SK-N-SH (cell line): Measurements from ENCODE around the gene PRKN. TPM values are rescaled to one million over a fixed set of nuclear protein-coding genes. Genes with fewer than 3 reads are reported as not detected.

Experiments
- CTCF ChIA-PET: fragments of 300-600, 350-600 bp; formaldehyde crosslinking; extraction: SDS; loops from one replicate; lab custom pipeline; 2021; lab: Yijun Ruan, JAX
- POLR2A ChIA-PET: fragments of 350-600 bp; sonication (Branson Sonifier 250); formaldehyde crosslinking; extraction: SDS; loops from one replicate; lab custom pipeline; 2020; ENCODE audit warnings: antibody characterized with exemption, inconsistent platforms; lab: Yijun Ruan, JAX
- DNase-seq: peaks from one replicate; pipeline ENCODE4 v3.0.0; 2012
- H2AFZ ChIP-seq: fragments of 200-600 bp; sonication (generic); 2 replicates; pipeline ENCODE4 v1.8.1; 2016; ENCODE audit warnings: antibody characterized with exemption, mild to moderate bottlenecking, low read depth
- H3F3A ChIP-seq: fragments of 200-600 bp; sonication (generic); replicated peaks from 2 replicates; pipeline ENCODE3; 2016; ENCODE audit warnings: antibody characterized with exemption, mild to moderate bottlenecking; ENCODE audit not compliant: insufficient read depth
- H3K27ac ChIP-seq, 2 experiments: fragments of 200-500 bp in 1 of 2; fragments of 200-600 bp in 1 of 2; sonication (Bioruptor generic) in 1 of 2; sonication (generic), shearing (Covaris generic) in 1 of 2; 2 replicates each; pipeline versions ENCODE4 v1.5.1 to v1.6.1; 2014 to 2016; ENCODE audit warnings: low read depth in 2 of 2, inconsistent platforms in 1 of 2, low read length in 1 of 2, mild to moderate bottlenecking in 1 of 2, mixed read lengths in 1 of 2
- H3K27me3 ChIP-seq: fragments of 200-600 bp; sonication (generic), shearing (Covaris generic); 2 replicates; pipeline ENCODE4 v1.6.1; 2016; ENCODE audit warnings: mixed run types; ENCODE audit not compliant: insufficient read depth
- H3K36me3 ChIP-seq, 2 experiments: fragments of 200-500 bp in 1 of 2; fragments of 200-600 bp in 1 of 2; sonication (Bioruptor generic) in 1 of 2; sonication (generic) in 1 of 2; replicated peaks in 1 of 2; 2 replicates each; pipeline versions ENCODE3 to v1.5.1; 2014 to 2016; ENCODE audit warnings: low read length in 1 of 2, mild to moderate bottlenecking in 1 of 2; ENCODE audit not compliant: insufficient read depth in 2 of 2, control insufficient read depth in 1 of 2
- H3K4me1 ChIP-seq, 2 experiments: fragments of 200-500 bp in 1 of 2; fragments of 200-600 bp in 1 of 2; sonication (Bioruptor generic) in 1 of 2; sonication (generic), shearing (Covaris generic) in 1 of 2; 2 replicates each; pipeline versions ENCODE4 v1.5.1 to v1.6.1; 2014 to 2016; ENCODE audit warnings: low read depth in 1 of 2, low read length in 1 of 2, mixed run types in 1 of 2; ENCODE audit not compliant: insufficient read depth in 2 of 2, control insufficient read depth in 1 of 2
- H3K4me2 ChIP-seq: fragments of 200-600 bp; sonication (generic), shearing (Covaris generic); 2 replicates; pipeline ENCODE4 v1.6.1; 2017; ENCODE audit warnings: mixed run types
- H3K4me3 ChIP-seq, 2 experiments: fragments of 200-500 bp in 1 of 2; fragments of 200-600 bp in 1 of 2; sonication (Bioruptor generic) in 1 of 2; sonication (generic), shearing (Covaris generic) in 1 of 2; 2 replicates each; pipeline versions ENCODE4 v1.5.1 to v1.8.1; 2014 to 2016; ENCODE audit warnings: low read depth in 2 of 2, inconsistent platforms in 1 of 2, low read length in 1 of 2, mild to moderate bottlenecking in 1 of 2, mixed read lengths in 1 of 2, moderate library complexity in 1 of 2
- H3K79me2 ChIP-seq: fragments of 200-600 bp; sonication (generic); 2 replicates; pipeline ENCODE4 v1.8.1; 2017; ENCODE audit warnings: mild to moderate bottlenecking; ENCODE audit not compliant: insufficient read depth
- H3K9ac ChIP-seq: fragments of 200-600 bp; sonication (generic); 2 replicates; pipeline ENCODE4 v1.6.1; 2017; ENCODE audit warnings: mixed run types
- H3K9me2 ChIP-seq: fragments of 200-600 bp; sonication (generic); 2 replicates; pipeline ENCODE4 v1.6.1; 2017; ENCODE audit warnings: mixed run types
- H3K9me3 ChIP-seq: fragments of 200-600 bp; sonication (generic); 2 replicates; pipeline ENCODE4 v1.6.1; 2017; ENCODE audit warnings: mixed run types, mild to moderate bottlenecking, moderate library complexity
- H4K20me1 ChIP-seq: fragments of 200-600 bp; sonication (generic); 2 replicates; pipeline ENCODE4 v1.6.1; 2017; ENCODE audit warnings: mild to moderate bottlenecking, mixed run types; ENCODE audit not compliant: insufficient read depth
- CHD2 ChIP-seq: fragments of 150-350 bp; IDR thresholded peaks from 2 replicates; pipeline ENCODE4 v1.6.1; 2018; ENCODE audit warnings: low read length; ENCODE audit not compliant: partially characterized antibody
- ELF1 ChIP-seq: IDR thresholded peaks from 2 replicates; pipeline ENCODE4 v1.4.0; 2012
- EZH2phosphoT487 ChIP-seq: fragments of 200-600 bp; sonication (generic); IDR thresholded peaks from 2 replicates; pipeline ENCODE4 v1.6.1; 2017; ENCODE audit warnings: low read depth, mixed run types, mild to moderate bottlenecking, antibody characterized with exemption, moderate library complexity, borderline replicate concordance
- FOXM1 ChIP-seq: IDR thresholded peaks from 2 replicates; pipeline ENCODE4 v1.4.0; 2012; ENCODE audit warnings: low read depth, mild to moderate bottlenecking
- GABPA ChIP-seq: IDR thresholded peaks from 2 replicates; pipeline ENCODE4 v1.4.0; 2012; ENCODE audit warnings: low read depth, mild to moderate bottlenecking
- GATA2 ChIP-seq: sonication (generic); formaldehyde crosslinking; IDR thresholded peaks from 2 replicates; pipeline ENCODE4 v1.5.0; 2020; ENCODE audit warnings: mild to moderate bottlenecking, missing genetic modification reagents
- POLR2AphosphoS5 ChIP-seq: IDR thresholded peaks from 2 replicates; pipeline ENCODE4 v1.6.1; 2012; ENCODE audit warnings: low read depth, low read length
- RAD21 ChIP-seq: IDR thresholded peaks from 2 replicates; pipeline ENCODE4 v1.6.1; 2012; ENCODE audit warnings: mild to moderate bottlenecking, low read length
- REST ChIP-seq: IDR thresholded peaks from 2 replicates; pipeline ENCODE4 v1.6.1; 2012; ENCODE audit warnings: mild to moderate bottlenecking, low read depth, low read length, moderate library complexity
- SIN3A ChIP-seq: IDR thresholded peaks from 2 replicates; pipeline ENCODE4 v1.6.1; 2012; ENCODE audit warnings: low read depth, mild to moderate bottlenecking, low read length, moderate library complexity, borderline replicate concordance
- USF2 ChIP-seq: fragments of 150-350 bp; IDR thresholded peaks from 2 replicates; pipeline ENCODE4 v1.6.1; 2017; ENCODE audit warnings: antibody characterized with exemption, low read length, low read depth, borderline replicate concordance
- ZBTB33 ChIP-seq: IDR thresholded peaks from 2 replicates; pipeline ENCODE4 v1.4.0; 2012; ENCODE audit warnings: low read depth, borderline replicate concordance
- WGBS: methylation state at CpG from one replicate; pipeline ENCODE4 v1.1.6; 2017; ENCODE audit warnings: low lambda C conversion rate; 5-methylcytosine and 5-hydroxymethylcytosine counted together
- polyA plus RNA-seq, 3 experiments: library from polyadenylated mRNA; depleted of rRNA; stranded (reverse); fragments of >200 nt; gene quantifications; 2 replicates each; pipeline ENCODE4 v1.2.3, GENCODE V29; 2012
- TF ChIP-seq, protein P1 (sequence below): IDR thresholded peaks from 2 replicates; pipeline ENCODE4; 2012

Gene PRKN
- polyA plus RNA-seq, 1 of the 3 experiments (the other 2 are of a cell fraction), result 0.76 TPM

- no peak overlapping the region for H3K4me3 ChIP-seq
- no peak overlapping the region for H3K27ac ChIP-seq
- H3F3A ChIP-seq, result no peaks in the 10 kb centered on the region
- no peaks in the 10 kb centered on the region for H3K79me2 ChIP-seq
- H3K9me2 ChIP-seq, result no peaks in the 10 kb centered on the region
- WGBS, result 13% methylated on average over 1 of the region's 1 CpG
- no peak for DNase-seq
- no peak overlapping the region for H2AFZ ChIP-seq
- H4K20me1 ChIP-seq, result no peaks in the 10 kb centered on the region
- no peaks in the 10 kb centered on the region for H3K27me3 ChIP-seq
- ChIA-PET CTCF (interaction anchor here (1.0 kb wide), 1 partner anchor 22 kb away, joined by 3 read pairs; no protein-coding TSS in a partner anchor), POLR2A (no interaction called here)
- H3K9ac ChIP-seq, result no peak overlapping the region
- no peaks in the 10 kb centered on the region for H3K36me3 ChIP-seq
- H3K9me3 ChIP-seq, result no peaks in the 10 kb centered on the region
- TF ChIP-seq GATA2 (CRISPR knock-in tag) (no peak), FOXM1 (no peak), USF2 (no peak), ELF1 (no peak), SIN3A (no peak), GABPA (no peak)
- H3K4me1 ChIP-seq, result no peaks in the 10 kb centered on the region
- no peak overlapping the region for H3K4me2 ChIP-seq
These were observed 264.0 kb downstream of the PRKN start for GRCh38 chr6:162463576-162463975.

DNA sequence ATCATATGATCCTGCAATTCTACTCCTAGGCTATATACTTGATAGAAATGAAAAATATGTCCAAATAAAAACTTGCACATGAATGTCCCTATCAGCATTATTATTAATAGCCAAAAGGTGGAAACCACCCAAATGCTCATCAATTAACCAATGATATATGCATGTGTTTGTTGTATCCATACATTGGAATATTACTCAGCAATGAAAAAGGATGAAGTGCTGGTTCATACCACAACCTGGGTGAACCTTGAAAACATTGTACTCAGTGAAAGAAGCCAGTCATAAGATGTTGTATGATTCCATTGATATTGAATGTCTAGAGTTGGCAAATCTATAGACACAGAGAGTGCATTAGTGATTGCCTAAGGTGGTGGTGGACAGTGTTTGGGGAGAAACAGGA, 267.6 kb downstream of the PRKN start:
- Histone ChIP-seq H3K27me3 (no peaks in the 10 kb centered on the region), H3K9me2 (no peaks in the 10 kb centered on the region), H3F3A (no peaks in the 10 kb centered on the region), H3K4me3 (no peak overlapping the region), H2AFZ (no peak overlapping the region), H3K9me3 (no peaks in the 10 kb centered on the region; the same call in 1 of the 2 replicates), H3K9ac (no peak overlapping the region), H3K79me2 (no peaks in the 10 kb centered on the region), H3K4me1 (no peaks in the 10 kb centered on the region), H3K36me3 (no peaks in the 10 kb centered on the region), H3K4me2 (no peak overlapping the region), H4K20me1 (no peaks in the 10 kb centered on the region), H3K27ac (no peak overlapping the region)
- no peak for DNase-seq
- ChIA-PET POLR2A (no interaction called here), CTCF (no interaction called here)
- TF ChIP-seq EZH2phosphoT487 (no peak), CHD2 (no peak), RAD21 (no peak)

DNA sequence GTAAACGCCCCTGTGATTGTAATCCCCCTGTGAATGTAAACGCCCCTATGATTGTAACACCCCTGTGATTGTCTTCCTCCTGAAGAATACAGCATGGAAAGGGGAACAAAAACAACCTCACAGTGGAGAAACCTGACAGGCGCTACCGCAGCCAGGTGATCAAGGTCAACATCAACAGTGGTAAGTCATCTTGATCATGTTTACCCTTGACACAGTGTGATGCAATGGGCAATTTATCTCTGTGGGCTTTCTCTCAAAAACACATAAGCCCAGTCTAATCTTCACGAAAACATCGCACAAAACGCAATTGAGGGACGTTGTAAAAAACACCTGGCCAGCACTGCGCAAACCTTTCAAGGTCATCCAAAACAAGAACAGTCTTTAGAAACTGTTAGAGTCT, 277.2 kb downstream of the PRKN start:
- WGBS, result 66% methylated on average over 9 of the region's 9 CpGs
- no peaks in the 10 kb centered on the region for H3K79me2 ChIP-seq
- no peak overlapping the region for H3K4me2 ChIP-seq
- H3K36me3 ChIP-seq, result no peaks in the 10 kb centered on the region
- CTCF ChIA-PET, result no interaction called here
- DNase-seq, result no peak
- H4K20me1 ChIP-seq, result no peaks in the 10 kb centered on the region
- H2AFZ ChIP-seq, result no peak overlapping the region
- no peaks in the 10 kb centered on the region; the same call in 1 of the 2 replicates for H3K9me3 ChIP-seq
- H3K4me3 ChIP-seq, result no peak overlapping the region
- POLR2A ChIA-PET, result no interaction called here
- H3F3A ChIP-seq, result no peaks in the 10 kb centered on the region
- H3K9me2 ChIP-seq, result no peaks in the 10 kb centered on the region
- no peaks in the 10 kb centered on the region for H3K4me1 ChIP-seq
- no peaks in the 10 kb centered on the region for H3K27me3 ChIP-seq
- H3K27ac ChIP-seq, result no peak overlapping the region
- no peak overlapping the region for H3K9ac ChIP-seq
- TF ChIP-seq, protein P1, sequence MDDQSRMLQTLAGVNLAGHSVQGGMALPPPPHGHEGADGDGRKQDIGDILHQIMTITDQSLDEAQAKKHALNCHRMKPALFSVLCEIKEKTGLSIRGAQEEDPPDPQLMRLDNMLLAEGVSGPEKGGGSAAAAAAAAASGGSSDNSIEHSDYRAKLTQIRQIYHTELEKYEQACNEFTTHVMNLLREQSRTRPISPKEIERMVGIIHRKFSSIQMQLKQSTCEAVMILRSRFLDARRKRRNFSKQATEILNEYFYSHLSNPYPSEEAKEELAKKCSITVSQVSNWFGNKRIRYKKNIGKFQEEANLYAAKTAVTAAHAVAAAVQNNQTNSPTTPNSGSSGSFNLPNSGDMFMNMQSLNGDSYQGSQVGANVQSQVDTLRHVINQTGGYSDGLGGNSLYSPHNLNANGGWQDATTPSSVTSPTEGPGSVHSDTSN, result no peak
- TF ChIP-seq REST (no peak), GABPA (no peak), SIN3A (no peak), FOXM1 (no peak), POLR2AphosphoS5 (no peak), ZBTB33 (no peak), GATA2 (CRISPR knock-in tag) (no peak)
